ENCODE measurements around the gene MRPL33.

MRPL33 gene

DNA sequence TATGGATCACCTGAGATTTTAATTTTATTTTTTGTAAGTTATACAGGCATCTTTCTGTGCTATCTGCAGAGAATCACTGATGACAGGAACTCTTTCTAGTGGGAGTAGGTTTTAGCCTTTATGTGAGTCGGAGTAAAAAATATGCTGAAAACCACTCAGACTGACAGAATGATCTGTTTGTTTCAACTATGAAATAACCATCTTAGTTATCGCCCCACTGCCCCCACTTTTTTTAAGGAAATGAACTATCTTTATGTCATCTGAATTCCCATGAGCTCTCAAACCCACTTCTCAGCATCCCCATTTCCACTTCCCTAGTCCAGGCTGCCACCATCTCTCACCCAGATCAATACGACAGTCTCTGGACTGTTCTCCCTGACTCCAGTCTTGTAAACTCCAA lies 38.9 kb downstream of the MRPL33 start:
- no peak for DNase-seq

DNA sequence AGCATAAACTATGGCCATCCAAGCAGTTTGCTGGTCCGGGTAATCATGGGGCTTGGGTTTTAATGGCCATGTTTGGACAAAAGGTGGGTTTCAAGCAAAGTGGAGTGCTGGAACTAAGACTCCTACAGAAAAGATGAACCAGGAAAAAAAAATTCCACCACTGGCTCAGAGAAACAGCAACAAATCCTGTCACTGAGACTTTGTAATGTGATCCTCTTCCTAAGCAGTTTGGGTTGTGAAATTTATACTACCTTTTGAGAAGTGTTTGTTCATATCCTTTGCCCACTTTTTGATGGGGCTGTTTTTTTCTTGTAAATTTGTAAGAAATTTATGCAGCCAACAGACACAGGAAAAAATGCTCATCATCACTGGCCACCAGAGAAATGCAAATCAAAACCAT lies 40.2 kb downstream of the MRPL33 start:
- DNase-seq: no peak

DNA sequence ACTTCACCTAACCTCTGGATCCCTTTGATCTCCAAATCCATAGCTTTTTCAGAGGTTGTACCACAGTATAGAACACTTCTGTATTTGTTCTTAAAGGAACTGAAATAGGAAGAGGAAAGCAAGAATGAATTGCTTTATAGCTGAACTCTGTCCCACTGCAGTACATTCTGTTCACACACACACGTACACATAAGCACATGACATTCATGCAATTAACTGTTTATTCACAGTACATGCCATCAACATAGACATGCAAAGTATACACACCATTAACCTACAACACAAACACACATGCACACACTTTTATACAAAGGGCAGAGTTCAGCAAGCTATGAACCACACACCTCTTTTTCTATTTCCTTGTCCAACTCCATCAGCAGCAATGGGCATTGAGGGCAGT lies 43.2 kb downstream of the MRPL33 start:
- DNase-seq: no peak

DNA sequence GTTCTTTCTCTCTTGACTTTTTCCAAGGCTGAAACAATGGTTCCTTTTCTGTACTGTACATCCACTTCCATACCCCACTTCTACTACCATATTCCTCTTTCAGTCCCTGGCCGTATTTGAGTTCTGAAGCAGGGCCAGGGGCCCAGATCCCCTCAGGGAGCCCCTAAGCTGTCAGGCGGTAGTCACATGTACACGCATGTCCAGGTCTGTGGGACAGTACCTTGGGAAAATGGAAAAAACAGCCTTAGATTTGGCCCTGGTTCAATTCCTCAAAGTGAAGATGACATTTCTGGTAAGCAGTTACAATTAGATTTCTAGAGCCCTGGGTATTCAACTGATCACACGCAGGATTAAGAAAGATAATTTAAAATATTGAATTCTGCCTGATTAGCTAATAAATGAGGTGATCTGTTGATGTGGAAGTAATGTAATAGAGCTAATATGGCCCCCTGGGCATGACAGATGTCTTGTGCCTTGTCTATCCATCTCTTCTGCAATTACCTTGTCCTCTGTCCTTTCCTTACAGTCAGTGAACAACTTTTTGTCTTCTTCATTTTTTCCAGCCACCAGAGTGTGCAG lies 44.4 kb downstream of the MRPL33 start:
- no peak for DNase-seq

DNA sequence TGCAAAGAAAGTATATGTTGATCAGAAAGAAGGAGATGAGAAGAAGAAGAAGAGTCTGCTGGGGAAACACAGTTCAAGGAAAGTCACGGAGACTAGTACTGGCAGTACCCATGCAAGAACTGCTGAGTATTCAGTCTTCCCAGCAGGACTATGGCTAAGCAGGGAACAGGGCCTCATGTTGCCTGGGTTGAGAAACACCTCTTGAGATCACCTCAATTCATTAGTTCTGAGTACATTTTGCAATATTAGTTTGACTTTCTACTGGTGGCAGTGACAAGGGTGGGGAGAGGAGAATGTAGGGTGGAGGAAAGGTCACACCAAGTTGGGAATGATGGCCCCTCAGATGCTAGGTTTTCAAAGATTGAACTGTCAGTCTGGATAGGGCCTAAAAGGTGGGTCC lies 50.5 kb downstream of the MRPL33 start:
- DNase-seq: no peak

DNA sequence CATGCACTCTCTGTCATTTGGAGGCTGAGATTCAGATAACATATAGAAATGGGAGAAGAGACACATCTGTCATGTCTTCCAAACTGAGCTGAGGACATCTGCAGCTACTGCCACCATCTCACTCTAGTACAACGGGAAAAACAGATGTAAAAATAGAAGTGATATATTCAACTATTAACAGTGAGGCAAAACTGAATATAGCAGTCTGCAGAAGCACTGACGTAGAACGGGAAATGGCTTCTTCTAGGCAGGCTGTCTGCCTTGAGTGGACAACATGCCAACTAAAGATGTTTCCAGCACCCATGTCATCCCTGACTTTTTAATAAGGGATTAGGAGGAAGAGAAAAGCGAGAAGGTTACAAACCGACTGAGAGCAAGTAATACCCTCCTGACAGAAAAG lies 51.6 kb downstream of the MRPL33 start:
- no peak for DNase-seq

DNA sequence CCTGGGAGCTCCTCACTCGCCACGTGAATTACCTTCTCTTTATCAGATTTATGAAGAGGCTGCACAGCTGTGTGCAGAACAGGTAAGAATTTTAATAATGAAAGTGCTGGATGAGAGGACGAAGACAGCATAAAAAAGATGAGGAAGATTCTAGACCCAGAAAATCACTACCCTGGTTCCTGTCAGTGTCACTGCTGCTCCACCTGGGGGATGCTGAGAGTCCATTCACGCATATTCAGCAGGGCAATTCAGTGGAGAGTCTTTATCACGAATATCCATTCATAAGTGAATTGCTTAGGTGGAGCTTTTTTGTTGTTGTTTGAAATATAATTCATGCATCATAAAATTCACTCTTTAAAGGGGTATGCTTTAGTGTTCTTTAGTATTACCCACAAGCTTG lies 52.0 kb downstream of the MRPL33 start:
- DNase-seq: no peak

DNA sequence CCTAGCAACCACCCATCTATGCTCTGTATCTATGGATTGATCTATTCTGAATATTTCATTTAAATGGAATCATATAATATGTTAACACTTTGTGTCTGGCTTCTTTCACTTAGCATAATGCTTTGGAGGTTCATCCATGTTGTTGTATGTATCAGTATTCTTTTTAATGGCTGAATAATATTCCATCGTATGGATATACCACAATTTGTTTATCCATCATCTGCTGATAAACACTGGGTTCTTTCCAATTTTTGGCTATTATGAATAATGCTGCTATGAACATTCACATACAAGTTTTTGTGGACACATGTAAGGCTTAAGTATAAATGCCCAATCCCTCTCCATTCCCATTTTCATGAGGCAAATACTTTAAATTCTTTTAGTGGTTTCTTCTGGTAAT lies 52.9 kb downstream of the MRPL33 start:
- DNase-seq: no peak

DNA sequence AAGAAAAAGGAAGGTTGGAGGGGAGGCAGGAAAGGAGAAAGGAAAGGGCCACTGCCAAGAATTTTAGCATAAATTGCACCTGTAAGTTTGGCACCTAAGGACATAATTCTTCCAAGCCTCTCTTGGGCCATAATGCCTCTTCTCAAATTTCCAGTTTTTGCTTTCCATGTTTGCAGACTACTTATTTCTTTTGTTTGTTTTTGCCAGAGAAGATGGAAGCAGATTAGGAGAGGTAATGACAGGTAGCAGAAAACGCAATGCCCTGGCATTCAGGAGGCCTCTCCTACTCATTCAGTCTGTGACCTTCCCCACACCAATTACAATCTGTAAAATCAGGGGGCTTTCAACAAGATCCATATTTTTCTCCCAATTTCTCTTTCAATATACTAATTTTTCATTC lies 56.8 kb downstream of the MRPL33 start:
- no peak for DNase-seq

Data from NCI-H226 (cell line).